GM12875 (cell line): ENCODE data around the gene KMT2D.

Experiments used
- H3K4me3 ChIP-seq: one replicate; pipeline ENCODE4 v1.5.1; 2011; ENCODE audit warnings: low read depth, low read length, control low read depth
- TF ChIP-seq, protein P1 (sequence below): IDR thresholded peaks from 2 replicates; pipeline ENCODE4 v1.5.1; 2011; ENCODE audit warnings: low read depth, mild to moderate bottlenecking, control low read depth, inconsistent platforms, low read length, moderate library complexity, borderline replicate concordance; ENCODE audit not compliant: insufficient read depth

KMT2D gene

DNA sequence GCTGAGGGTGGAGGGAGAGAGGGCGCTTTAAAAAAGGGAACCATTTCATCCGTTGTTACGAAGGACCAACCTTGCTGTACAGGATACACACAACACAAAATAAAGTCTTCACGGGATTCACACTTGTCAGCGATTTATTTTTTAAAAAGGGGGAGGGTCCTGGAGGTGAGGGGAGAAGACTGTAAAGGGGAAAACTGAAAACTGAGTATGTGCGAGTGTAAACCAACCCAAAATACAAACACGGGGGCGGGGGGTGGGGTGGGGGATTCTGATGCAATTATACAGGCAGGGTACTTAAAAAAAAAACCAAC, 41.5 kb downstream of the KMT2D start:
- TF ChIP-seq, protein P1, sequence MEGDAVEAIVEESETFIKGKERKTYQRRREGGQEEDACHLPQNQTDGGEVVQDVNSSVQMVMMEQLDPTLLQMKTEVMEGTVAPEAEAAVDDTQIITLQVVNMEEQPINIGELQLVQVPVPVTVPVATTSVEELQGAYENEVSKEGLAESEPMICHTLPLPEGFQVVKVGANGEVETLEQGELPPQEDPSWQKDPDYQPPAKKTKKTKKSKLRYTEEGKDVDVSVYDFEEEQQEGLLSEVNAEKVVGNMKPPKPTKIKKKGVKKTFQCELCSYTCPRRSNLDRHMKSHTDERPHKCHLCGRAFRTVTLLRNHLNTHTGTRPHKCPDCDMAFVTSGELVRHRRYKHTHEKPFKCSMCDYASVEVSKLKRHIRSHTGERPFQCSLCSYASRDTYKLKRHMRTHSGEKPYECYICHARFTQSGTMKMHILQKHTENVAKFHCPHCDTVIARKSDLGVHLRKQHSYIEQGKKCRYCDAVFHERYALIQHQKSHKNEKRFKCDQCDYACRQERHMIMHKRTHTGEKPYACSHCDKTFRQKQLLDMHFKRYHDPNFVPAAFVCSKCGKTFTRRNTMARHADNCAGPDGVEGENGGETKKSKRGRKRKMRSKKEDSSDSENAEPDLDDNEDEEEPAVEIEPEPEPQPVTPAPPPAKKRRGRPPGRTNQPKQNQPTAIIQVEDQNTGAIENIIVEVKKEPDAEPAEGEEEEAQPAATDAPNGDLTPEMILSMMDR: no peak
- peak overlapping the region; percentile 75 for H3K4me3 ChIP-seq

DNA sequence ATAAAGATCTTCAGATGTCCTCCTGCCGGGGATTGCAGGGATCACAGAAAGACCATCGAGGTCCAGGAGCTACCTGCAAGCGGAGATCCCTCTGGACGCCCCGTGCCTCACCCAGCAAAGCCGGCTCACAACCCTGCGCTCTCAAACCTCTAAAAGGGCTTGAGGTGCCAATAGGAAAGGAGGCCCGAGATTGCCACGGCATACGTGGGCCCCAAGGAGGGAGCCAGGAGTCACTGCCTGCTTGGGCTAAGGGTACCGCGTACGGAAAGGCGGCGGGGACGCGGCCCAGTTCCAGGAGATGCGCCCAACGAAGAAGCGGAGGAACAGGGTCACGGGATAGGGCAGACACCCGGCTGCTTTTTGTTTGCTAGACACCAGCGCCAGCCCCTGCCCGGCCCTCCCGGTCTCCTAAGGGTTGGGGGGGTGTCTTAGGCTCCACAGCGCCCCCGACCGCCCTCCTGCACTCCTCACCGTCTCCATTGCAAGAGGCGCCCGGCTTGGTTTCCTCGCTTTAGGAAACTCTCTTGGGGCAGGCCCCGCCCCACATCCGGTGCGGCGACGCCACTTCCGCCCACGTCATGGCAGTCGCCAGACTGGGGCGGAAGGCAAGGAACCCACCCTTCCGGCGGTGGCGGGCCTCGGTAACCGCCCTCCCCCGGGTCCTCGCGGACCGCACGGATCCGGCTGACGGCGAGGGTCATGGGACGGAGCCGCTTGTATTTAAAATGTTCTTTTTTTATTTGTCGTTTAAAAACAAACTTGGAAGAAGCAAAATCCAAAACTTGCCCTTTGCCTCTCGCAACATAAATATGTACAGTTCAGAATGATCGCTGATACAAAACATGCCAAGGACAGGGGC, 42.1 kb downstream of the KMT2D start, which contains the start of gene PRKAG1:
Gene PRKAG1, minus strand, starts transcription at position 516 of the 859 bp plus-strand sequence. Its CDS starts 36 bp downstream, at position 480.
- TF ChIP-seq, protein P1: peak; percentile 60
- peak within 1 kb of the TSS; percentile 75 for H3K4me3 ChIP-seq

DNA sequence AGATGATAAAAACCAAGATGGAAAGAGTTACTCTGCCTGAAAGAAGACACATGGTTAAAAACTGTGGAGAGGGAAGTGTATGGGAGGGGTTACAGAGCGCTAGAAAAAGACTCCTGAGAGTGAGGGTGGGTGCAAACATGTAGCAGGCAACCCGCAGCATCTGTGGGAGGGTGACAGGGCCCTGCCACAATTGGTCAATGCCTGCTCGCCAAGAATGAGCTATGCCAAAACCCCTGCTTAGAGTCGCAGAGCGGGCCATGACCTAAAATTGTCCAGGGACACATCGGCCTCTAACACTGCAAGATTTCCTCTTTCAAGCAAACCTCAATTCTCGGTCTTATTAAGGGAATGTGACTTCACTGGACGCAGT, 42.7 kb downstream of the KMT2D start:
- TF ChIP-seq, protein P1: no peak
- H3K4me3 ChIP-seq: peak overlapping the region; percentile 75

DNA sequence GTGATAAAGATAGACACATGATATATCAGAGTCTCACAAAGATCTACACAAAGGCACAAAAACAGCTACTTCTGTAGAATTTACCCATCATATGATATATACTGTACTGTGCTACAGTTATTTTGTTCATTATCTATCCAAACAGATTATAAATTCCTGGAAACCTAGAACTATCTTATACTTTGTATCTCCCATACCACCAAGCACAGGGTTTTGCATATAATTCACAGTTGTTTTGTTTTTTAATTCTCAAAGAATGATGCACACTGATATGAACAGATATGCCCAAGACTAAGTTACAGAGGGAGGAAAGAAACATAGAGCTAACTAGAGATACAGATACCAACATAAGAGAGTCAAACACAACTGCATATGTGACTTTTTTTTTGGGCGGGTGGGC, 45.4 kb downstream of the KMT2D start:
- H3K4me3 ChIP-seq: no peak overlapping the region
- TF ChIP-seq, protein P1: no peak

DNA sequence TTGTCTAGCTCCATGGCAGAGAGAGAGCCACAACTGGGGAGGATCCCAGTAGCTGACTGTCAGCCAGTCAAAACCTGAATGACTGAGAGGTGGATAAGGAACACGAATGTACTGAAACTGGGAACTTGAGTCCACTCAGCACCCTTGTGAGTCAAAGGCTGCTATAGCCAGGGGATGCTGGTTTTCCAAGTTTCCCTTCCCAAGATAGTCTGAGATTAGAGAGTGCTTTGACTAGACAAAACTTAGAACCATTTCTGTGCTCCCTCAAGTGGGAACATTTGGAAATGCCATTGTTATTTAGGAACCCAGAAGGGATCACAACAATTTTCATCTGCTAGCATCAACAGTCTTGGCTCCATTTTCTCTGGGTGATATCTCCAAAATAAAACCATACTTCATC, 46.0 kb downstream of the KMT2D start:
- no peak overlapping the region for H3K4me3 ChIP-seq

DNA sequence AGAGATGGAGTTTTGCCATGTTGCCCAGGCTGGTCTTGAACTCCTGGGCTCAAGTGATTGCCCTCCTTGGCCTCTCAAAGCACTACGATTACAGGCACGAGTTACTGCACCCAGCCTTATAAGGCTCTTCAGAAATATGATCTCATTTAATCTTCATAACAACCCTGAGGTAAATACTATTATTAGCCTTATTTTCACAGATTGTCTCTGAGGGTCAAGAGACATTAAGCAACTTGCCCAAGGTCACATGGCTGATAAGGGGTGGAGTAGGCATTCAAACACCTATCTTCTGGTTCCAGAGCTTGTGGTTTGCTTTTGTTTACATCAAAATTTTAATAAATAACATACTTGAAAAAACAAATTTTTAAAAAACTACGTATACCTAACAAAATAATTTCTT, 47.2 kb downstream of the KMT2D start:
- TF ChIP-seq, protein P1: no peak
- H3K4me3 ChIP-seq: no peak overlapping the region

More for the DNA sequence above, 46.0 kb downstream of the KMT2D start:
- TF ChIP-seq, protein P1: no peak

DNA sequence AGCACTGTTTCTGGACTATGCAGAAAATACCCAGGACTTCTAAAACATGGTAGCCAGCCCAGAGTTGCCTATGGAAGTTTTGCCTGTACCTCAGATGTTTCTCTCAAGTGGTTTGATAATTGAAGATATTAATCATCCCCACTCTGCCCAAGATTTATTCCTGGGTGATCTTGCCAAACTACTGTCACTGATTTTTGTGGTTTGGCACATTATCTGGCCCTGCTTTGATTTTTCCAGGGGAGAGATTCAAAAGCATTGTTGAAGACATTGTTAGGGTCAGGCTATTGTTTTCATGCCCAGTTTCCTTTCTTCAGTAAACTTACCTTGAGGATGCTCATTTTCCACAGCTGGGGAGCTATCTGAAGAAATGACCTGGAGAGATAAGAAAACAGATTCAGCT, 47.9 kb downstream of the KMT2D start:
- TF ChIP-seq, protein P1: no peak
- H3K4me3 ChIP-seq: no peak overlapping the region
